Amniotic stem cell (primary cell): Measurements from ENCODE around the gene TH.
"Not testable (repeated sequence)": the region's sequence is repeated elsewhere in the genome, so short reads cannot be mapped to it uniquely, and the experiment has no call there.

ENCODE experiments used
- DNase-seq: peaks from one replicate; lab custom pipeline; 2025; lab: John Stamatoyannopoulos, UW

The TH gene

DNA sequence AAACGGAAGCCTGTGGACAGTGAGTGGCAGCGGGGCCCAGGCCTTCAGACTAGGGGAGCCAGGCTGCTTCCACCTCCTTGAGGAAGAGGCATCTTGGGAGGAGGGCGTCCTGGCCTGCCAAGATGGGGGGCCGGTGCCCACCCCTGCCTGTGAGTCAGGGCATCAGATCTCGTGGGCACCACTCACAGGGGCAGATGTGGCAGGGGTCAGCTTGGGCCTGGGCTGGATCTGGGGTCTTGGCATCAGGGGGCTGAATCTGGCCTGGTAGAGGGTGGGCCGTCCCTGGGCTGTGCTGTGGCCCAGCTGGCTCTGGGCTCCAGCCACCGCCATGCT, 24.1 kb upstream of the TH start:
- DNase-seq: no peak

DNA sequence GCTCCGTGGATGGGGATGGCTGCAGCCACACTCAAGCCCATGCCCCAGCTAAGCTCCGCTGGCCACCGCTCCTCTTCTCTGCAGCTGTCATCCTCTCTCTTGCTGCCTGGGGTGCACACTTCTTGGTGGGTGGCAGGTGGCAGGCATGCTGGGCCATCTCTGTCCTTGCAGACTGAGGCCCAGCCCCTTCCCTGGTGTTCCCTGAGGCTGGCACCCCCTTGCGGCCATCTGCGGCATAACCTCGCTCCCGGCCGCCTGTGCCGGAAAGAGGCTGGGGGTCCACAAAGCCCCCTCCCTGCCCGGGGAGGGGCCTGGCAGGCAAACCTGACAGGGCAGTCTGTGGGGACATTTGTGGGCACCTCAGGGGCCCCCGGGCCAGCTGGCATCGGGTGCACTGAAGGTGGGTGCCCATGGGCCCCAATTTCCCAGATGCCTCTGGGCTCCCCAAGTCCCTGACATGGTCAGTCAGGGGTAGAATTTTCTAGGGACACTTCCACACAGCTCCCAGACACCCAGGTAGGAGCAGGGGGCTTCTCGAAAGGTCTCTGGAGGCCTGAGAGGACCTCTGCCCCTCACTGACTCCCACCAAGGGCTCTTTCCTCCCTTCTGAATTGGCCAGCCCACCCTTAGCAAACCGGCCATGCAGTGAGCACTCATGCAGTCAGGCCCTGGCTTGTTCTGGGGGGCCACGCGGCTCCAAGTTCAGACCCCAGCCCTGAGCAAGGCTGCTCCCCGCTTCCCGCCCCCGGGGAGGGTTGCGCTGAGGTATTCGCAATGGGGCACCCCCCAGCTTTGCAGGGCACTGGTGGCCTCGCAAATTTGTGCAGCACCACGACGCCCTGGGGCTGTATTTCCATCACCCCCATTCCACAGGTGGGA, 23.5 kb upstream of the TH start:
- no peak for DNase-seq

DNA sequence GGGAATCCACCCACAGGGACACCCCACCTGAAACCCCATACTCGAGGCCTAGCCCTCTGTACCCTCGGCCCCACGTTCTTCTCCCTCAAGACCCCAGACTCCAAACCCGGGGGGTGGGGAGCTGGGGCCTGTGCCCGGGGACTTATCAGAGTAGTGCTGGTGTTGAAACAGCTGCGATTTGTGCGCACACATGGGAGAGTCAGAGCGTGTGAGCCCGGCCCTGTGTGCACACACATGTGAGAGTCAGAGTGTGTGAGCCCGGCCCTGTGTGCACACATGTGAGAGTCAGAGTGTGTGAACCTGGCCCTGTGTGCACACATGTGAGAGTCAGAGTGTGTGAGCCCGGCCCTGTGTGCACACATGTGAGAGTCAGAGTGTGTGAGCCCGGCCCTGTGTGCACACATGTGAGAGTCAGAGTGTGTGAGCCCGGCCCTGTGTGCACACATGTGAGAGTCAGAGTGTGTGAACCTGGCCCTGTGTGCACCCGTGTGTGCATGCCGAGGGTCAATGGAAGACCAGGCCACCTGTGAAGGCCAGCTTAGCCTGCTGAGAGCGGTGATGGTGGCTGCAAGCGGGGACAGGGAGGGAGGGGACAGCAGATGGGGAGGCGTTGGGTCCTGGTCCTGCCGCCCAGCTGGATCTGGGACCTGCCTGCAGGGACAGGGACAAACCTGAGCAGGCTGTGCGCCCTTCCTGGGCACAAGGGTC, 22.4 kb upstream of the TH start:
- not testable (repeated sequence) for DNase-seq

DNA sequence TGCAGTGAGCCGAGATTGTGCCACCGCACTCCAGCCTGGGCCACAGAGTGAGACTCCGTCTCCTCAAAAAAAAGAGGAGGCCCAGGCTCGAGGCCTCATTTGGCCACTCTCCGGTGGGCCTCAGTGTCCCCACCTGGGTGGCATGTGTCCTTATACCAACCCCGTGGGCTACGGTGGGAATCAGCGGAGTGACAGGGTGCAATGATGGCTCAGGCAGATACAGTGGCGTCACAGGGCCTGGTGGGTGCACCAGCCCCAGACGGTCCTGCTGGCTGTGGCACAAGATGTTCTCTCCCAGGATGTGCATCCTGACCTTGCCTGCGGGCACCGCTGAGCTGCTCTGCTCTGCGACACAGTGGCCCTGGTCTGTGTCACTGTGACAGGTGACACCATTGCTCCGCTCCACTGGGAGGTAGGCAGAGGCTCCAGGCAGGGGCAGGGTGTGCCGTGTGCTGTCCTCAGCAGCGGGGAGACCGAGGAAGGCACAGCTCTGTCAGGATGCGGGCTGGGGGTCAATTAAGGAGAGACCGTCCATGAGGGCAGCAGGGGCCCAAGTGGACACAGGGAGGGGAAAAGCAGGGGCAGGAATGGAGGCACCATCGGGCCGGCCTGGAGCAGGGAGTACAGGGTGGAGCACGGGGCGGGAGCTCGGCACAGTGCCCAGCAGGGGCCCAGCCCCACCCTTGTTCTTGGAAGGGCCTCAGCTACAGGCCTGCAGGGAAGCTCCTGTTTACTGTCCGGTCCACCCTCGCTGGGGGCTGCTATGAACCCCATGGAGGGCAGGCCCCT, 21.7 kb upstream of the TH start:
- no peak for DNase-seq

DNA sequence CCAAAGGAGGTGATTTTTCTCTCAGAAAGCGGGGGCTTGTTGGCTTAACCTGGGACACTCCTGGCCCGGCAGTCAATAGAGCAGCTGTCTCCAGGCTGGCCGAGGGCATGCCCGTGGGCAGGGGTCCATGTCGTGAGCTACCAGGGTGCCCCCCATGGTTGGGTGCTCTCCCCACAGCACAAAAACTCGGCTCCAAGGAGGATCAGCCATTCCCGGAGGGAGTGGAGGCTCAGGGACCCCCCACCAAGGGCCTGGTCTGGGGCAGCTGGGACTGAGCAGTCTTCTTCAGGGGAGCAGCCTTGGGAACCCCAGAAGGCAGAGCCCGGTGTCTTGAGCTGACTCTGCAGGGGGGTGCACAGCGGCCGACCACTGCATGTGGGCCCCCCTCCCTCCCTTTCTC, 20.8 kb upstream of the TH start:
- DNase-seq: no peak

DNA sequence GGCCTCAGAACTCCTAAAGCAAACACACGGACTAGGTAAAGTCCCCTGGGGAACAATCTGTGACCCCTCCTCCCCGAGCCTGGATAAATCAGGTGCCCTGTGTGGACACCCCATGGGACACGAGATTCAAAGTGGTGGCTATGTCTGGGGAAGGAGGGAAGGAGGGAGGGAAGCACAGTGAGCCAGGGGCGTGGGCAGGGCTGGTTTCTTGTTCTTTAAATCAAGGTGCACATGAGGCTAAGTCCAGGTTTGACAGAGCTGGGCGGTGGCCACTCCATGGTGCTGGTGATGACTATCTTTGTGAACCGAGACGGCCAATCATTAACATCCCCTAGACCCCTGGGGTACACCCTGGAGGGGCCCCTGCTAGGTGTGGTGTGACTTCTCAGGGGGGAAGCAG, 20.3 kb upstream of the TH start:
- DNase-seq: no peak

DNA sequence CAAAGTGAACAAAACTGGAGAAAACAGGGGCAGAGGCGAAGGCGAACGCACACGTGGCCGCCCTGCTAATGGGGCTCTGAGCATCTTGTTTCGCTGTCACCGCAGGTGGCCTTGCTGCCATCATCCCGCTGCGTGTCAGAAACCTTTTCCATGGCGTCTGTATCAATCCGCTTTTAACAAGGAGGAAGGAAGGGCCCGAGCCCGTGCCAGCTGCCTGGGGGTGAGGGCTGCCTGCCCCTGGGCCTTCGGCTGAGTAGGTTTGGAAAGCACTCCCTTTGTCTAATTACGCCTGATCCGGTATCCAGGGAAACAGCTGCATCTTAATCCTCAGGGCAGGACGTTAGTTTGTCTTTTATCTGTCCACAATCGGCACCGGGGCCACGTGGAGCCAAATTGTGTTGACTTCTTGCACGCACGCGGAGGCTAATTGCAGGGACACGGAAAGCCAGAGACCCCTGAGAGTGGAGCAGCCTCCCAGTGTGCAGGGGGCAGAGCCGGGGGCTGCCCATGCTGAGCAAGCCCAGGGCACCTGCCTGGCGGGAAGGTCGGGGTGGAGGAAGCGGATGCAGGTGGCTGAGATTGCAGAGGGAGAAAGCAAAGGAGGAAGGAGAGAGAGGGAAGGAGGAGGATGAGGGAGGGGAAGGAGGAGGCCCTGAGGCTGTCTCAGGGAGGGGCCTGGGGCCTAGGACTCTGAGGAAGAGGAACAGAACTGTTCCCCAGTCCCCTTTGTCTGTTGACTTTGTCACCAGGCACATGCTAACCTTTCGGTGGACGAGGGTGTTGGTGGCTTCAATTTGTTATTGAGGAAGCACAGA, 19.2 kb upstream of the TH start:
- no peak for DNase-seq

DNA sequence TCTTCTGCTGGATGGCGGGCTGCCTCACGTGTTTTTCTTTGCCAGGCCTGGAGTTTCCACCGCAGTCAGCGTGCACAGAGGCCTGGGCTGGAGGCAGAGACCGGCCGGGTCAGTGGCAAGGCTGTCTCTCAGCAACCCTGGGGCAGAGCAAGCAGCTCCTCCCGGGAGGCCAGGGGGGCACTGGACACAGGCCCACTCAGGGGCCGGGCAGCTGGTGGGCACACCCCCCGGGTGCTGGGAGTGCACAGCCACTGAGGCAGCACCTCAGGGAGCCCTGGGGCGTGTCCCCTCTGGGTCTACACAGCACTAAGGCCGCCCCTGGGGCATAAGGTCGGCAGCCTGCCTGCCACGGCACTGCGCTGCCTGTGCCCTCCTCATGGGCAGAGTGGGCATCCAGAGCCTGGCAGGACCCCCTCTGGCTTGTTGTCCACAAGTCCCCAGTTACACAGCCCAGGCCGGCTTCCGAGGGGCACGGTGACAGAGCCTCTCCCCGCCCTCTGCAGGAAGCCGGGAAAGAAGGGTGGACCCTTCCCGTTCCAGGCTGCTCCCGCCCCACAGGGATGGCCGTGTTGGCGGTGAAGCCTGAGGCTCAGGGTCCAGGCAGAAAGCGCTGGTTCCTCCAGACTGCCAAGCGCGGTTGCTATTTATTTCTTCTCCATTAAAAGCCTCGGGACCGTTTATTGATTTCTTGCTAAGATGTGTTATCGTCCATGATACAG, 18.5 kb upstream of the TH start:
- DNase-seq: no peak

DNA sequence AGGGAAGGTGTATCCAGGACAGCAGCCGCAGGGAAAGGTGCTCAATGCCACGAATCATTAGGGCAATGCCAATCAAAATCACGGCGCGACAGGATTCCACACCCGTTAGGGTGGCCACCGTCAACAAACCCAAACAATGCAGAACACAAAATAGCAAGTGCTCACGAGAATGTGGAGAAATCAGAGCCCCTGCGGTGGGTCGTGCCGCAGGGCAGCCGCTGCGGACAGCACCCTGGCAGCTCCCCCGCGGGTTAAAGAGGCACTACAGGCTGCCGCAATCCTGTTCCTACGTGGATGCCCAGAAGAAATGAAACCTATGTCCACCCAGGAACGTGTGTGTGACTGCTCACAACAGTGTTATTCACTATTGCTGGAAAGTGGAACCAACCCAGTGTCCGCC, 17.1 kb upstream of the TH start:
- no peak for DNase-seq

DNA sequence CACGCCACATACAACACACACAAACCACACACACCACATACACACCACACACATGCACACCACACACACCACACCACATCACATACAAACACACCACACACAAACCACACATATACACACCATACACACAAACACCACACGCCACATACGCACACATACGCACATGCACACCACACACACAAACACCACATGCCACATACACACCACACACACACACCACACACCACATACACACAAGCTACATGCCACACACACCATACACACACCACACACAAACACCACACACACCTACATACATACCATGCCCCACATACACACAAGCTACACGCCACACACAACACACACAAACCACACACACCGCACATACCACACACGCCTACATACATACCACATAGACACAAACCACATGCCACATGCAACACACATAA, 15.7 kb upstream of the TH start:
- no peak for DNase-seq

DNA sequence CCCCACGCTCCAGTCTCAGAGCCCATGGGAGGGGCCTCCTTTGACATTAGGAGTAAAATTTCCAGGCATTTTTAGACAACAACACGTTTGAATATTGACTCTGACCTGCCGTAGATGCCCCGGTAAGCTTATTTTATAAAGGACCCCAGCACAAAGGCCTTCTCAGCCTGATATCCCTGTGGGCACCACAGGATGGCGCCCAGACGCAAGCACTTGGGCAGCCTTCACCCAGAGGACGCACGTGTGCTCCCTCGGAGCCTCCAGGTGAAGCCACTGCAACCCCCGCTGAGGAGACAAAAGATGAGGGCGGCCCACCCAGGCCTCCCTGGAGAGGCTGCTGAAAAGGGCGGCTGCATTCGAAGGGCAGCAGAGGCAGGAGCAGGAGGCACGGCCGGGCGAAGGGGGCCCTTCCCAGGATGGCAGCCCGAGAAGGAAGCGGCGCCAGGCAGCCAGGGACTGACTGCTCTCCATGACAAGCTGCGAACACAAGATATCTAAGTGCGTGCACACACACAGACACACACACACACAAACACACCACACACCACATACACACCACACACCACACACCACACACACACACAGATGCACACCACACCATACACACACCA, 15.2 kb upstream of the TH start:
- DNase-seq: no peak

DNA sequence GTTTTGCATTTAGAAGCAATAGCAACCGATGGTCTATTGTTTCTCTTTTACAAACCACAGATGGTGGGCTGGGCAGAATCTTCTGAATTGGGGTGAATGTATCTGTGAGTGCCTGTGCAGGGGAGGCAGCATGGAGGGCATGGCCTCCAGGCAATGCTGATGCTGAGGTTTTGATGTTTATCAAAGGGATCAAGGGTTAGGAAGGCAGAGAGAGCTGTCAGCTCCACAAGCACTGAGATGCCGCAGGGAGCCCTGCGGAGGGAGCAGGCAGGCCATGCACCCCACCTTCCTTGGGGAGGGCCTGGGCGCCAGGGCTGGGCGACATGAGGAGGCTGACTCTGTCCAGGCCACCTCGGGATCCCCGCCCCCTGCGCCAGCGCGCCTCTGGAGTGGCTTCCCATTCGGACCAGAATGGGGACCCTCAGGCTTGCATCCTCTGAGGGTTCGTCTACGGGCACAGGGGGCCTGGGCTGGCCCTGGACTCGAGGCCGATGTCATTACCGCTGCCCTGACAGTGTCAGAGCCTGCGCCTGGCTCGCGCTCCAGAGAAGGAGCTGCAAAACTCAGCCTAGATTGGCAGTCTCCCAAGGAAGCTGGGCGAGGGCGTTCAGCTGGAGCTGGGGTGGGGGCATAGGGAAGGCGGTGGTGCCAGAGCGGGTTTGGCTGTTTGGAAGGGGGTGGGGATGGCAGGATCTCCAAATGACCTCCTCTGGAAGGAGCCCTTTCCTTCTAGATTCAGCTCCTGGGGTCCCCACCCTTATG, 13.9 kb upstream of the TH start:
- DNase-seq: no peak

DNA sequence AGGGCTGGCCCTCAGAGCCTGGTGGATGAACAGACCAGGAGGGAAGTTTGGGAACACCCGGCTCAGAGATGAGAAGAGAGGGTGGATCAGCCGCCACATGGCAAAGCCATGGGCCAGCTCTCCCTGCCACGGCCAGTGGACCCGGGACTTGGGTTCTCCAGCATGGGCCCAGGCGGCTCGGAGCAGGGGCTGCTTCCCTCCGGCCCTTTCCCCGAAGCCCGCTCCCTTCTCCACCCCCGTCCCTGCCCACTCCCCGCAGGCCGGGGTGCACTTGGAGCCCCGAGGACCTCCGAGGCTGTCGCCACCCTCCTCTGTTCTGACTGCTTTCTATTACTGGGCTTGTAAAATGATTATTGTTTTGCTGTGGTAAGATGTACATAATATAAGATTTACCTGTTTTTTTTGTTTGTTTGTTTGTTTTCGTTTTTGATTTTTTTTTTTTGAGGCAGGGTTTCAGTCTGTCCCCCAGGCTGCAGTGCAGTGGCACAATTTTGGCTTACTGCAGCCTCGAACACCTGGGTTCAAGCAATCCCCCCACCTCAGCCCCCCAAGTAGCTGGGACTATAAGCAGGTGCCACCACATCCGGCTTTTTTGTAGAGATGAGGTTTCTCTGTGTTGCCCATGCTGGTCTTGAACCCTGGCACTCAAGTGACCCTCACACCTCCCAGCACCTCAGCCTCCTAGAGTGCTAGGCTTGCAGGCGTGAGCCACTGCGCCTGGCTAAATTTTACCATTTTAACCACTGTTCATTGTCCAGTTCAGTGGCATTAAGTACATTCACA, 11.3 kb upstream of the TH start:
- no peak for DNase-seq

DNA sequence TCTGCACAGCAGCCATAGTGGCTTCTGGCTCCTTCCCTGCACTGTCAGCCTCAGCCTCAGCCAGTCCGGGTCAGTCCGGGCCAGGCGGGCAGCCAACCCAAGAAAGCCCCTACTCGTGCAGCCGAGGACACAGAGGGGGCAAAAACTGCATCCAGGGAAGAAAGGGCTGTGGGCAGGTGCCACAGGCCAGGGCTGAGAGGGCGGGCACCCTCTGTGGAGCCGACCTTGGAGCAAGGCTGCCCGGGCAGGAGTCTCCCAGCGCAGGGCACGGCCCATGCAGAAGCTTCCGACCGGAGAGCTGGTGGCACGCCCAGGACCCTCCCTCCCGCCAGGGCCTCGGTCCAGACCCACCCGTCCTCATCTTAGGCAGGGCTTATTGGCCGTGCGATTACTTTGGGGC, 10.5 kb upstream of the TH start:
- no peak for DNase-seq

DNA sequence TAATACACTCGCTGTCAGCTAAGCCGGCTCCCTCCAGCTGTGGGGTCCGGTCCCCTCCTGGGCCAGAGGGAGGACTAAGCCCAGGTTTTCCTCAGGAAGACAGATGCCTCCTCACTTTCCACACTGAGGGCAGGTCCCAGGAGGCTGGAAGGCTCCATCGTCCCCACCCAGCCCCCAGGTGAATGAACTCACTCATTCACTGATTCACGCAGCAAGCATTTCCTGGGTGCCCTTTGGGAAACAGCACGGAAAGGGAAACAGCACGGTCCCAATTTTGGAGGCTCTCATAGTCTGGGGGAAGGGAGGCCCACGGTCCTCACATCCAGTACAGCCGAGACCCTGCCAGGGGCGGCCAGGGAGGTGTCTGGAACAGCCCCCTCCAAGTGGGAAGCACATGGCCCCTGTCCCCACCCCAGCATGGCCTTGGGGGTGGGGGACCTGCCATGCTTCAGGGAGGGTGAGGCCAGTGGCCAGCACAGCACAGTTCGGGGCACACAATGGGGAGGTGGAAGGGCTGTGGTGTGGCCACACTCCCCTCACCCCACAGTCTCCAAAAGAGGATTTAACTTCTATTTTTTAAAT, 9.3 kb upstream of the TH start:
- no peak for DNase-seq

DNA sequence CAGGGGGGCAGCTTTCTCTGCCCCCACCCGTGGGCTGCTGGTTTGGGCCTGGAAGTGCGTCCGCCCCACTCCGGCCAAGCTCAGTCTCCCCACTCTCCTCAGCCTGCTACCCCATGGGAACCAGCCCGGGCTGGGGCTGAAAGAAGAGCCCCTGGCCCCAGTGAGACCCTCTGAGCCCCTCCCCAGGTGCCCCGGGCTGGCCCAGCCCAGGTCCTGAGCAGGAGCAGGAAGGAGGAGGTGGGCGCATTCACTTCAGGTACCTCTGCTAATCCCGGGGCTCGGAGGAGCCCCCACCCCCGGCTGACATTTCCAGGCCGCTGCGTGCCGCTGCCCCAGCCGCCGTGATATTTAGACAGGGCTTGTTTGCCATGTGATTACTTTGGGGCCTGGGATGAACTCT, 8.7 kb upstream of the TH start:
- no peak for DNase-seq

DNA sequence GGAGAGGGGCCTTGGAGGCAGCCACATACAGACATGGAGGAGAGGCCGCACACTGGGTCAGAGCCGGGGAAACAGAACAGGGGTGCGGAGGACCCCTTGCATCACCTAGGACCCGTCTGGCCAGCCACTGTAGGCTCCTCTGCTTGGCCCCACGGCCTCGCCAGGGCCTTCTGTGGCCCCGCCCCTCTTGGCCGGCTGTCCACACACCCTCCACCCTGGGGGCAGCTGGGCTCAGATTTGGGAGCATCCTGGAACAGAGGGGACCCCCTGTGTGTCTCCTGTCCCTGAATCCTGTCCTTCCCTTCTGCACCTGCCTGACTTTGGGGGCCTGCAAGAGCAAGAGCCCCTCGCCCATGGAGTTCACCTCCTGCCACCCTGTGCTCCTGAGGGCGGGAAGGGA, 7.9 kb upstream of the TH start:
- DNase-seq: no peak

DNA sequence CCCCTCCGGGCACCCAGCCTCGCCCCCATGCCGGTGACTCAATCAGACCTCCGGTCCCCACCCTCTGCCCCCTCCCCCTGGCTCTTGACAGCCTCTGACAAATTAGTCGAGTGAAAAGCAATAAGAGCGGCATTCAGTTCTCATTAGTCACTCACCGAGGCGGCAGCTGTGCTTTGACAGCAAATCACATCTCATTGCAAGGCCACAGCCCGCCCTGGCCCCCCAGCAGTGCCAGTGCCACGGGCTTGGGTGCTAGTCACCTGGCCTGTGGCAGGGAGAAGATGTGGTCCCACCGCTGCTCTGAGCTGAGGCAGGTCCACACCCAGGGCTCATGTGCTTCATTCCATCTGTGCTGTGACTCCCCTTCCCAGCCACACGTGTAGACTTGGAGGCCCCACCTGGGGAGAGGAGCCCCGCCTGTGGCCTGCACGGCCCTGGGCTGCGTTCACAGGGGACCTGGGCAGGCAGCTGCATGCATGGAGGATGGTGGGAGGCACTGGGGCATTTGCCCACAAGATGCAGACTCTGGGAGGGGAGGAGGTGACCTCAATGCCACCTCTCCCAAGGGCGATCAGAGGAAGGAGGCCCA, 7.4 kb upstream of the TH start:
- no peak for DNase-seq
